ENCODE results near the gene BTBD9. TPM values are rescaled to one million over a fixed set of nuclear protein-coding genes. Genes with fewer than 3 reads are reported as not detected.
"Not testable (repeated sequence)": the region's sequence is repeated elsewhere in the genome, so short reads cannot be mapped to it uniquely, and the experiment has no call there.

BTBD9 gene
- total RNA-seq, 1 experiment from 2014 or later, result 6.5 TPM

- no peak for DNase-seq (ENCODE audit: low read depth)
Measured at GRCh38 chr6:38434051-38434450, 205.7 kb downstream of the BTBD9 start.

GRCh38 chr6:38432479-38432878 lies 207.2 kb downstream of the BTBD9 start:
- peak; percentile 29 for DNase-seq (ENCODE audit: low read depth)

- no peak for DNase-seq (ENCODE audit: low read depth)
Measured at GRCh38 chr6:38432079-38432478, 207.7 kb downstream of the BTBD9 start.

- no peak for DNase-seq (ENCODE audit: low read depth)
Measured at GRCh38 chr6:38429546-38429945, 210.2 kb downstream of the BTBD9 start.

GRCh38 chr6:38427492-38428210 lies 212.1 kb downstream of the BTBD9 start:
- DNase-seq (ENCODE audit: low read depth), result no peak

- DNase-seq (ENCODE audit: low read depth), result not testable (repeated sequence)
Measured at GRCh38 chr6:38425788-38426488, 213.8 kb downstream of the BTBD9 start.

GRCh38 chr6:38423746-38424145 lies 216.0 kb downstream of the BTBD9 start:
- no peak for DNase-seq (ENCODE audit: low read depth)

GRCh38 chr6:38420207-38420606 lies 219.5 kb downstream of the BTBD9 start:
- peak; percentile 24 for DNase-seq (ENCODE audit: low read depth)

- DNase-seq (ENCODE audit: low read depth), result no peak
Measured at GRCh38 chr6:38417521-38417920, 222.2 kb downstream of the BTBD9 start.

- no peak for DNase-seq (ENCODE audit: low read depth)
Measured at GRCh38 chr6:38415231-38416005, 224.3 kb downstream of the BTBD9 start.

GRCh38 chr6:38413102-38413800 lies 226.5 kb downstream of the BTBD9 start:
- DNase-seq (ENCODE audit: low read depth), result no peak

GRCh38 chr6:38407192-38407591 lies 232.5 kb downstream of the BTBD9 start:
- no peak for DNase-seq (ENCODE audit: low read depth)

GRCh38 chr6:38406096-38406495 lies 233.6 kb downstream of the BTBD9 start:
- DNase-seq (ENCODE audit: low read depth), result no peak

GRCh38 chr6:38404900-38405556 lies 234.7 kb downstream of the BTBD9 start:
- peak; percentile 27 for DNase-seq (ENCODE audit: low read depth)

GRCh38 chr6:38404355-38404754 lies 235.4 kb downstream of the BTBD9 start:
- no peak for DNase-seq (ENCODE audit: low read depth)

- no peak for DNase-seq (ENCODE audit: low read depth)
Measured at GRCh38 chr6:38403548-38403947, 236.2 kb downstream of the BTBD9 start.

GRCh38 chr6:38400764-38401163 lies 239.0 kb downstream of the BTBD9 start:
- DNase-seq (ENCODE audit: low read depth), result no peak

GRCh38 chr6:38400101-38400500 lies 239.6 kb downstream of the BTBD9 start:
- no peak for DNase-seq (ENCODE audit: low read depth)

GRCh38 chr6:38396209-38396608 lies 243.5 kb downstream of the BTBD9 start:
- no peak for DNase-seq (ENCODE audit: low read depth)

- DNase-seq (ENCODE audit: low read depth), result no peak
Measured at GRCh38 chr6:38393986-38394385, 245.7 kb downstream of the BTBD9 start.

All from LHCN-M2 (cell line).